D721Med (cell line): Measurements from ENCODE around the gene AKR1D1.

Source experiments
- DNase-seq: peaks from one replicate; pipeline ENCODE4 v3.0.0; 2011; ENCODE audit warnings: low spot score; ENCODE audit not compliant: insufficient read length
- FAIRE-seq: peaks from 2 replicates; lab custom pipeline; 2011; peaks lifted over from hg19 to GRCh38; lab: Jason Lieb, UNC
- TF ChIP-seq, protein P1 (sequence below): IDR thresholded peaks from 2 replicates; pipeline ENCODE4 v1.5.1; 2012; ENCODE audit warnings: mild to moderate bottlenecking, control low read depth; ENCODE audit not compliant: insufficient read depth; ENCODE audit errors: missing control alignments

Gene AKR1D1

DNA sequence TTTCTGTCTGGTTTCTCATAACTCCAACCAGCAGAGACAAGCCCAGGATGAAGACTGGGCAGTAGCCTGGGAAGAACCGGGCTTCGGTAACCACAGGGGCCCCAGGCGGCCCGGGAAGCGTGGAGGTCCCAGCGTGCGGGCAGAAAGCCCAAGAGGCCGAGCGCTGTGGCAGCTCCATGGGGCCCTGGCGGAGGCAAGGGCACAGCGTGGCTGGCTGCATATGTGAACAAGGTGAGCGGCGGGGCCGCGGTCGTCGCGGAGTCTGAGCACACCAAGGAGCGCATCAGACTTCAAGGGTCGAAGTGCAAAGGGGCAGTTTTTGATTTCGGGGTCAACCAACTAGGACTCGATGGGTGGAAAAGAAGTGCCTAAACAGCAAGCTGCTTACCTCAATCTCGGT is 45.9 kb downstream of the AKR1D1 start:
- DNase-seq (no peak), FAIRE-seq (no peak)
- TF ChIP-seq, protein P1, sequence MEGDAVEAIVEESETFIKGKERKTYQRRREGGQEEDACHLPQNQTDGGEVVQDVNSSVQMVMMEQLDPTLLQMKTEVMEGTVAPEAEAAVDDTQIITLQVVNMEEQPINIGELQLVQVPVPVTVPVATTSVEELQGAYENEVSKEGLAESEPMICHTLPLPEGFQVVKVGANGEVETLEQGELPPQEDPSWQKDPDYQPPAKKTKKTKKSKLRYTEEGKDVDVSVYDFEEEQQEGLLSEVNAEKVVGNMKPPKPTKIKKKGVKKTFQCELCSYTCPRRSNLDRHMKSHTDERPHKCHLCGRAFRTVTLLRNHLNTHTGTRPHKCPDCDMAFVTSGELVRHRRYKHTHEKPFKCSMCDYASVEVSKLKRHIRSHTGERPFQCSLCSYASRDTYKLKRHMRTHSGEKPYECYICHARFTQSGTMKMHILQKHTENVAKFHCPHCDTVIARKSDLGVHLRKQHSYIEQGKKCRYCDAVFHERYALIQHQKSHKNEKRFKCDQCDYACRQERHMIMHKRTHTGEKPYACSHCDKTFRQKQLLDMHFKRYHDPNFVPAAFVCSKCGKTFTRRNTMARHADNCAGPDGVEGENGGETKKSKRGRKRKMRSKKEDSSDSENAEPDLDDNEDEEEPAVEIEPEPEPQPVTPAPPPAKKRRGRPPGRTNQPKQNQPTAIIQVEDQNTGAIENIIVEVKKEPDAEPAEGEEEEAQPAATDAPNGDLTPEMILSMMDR: no peak

DNA sequence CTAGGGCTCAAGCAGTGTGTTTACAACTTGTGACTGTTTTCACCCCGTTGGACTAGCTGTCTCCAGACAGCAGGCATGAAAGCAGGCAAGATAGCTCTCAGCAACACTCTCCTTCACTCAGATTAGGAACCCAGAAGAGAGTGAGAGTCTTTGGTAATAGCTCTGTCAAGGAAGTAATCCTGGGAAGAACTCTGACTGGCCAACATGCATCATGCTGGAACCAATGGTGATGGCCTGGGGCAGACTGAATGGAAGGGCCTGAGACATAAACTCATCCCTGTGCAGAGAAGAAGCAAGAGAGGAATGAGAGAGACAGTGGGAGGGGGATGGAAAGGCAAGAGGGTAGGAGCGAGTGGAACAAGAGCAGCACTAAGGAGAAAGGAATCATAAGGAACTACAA is 48.9 kb downstream of the AKR1D1 start:
- FAIRE-seq: no peak

DNA sequence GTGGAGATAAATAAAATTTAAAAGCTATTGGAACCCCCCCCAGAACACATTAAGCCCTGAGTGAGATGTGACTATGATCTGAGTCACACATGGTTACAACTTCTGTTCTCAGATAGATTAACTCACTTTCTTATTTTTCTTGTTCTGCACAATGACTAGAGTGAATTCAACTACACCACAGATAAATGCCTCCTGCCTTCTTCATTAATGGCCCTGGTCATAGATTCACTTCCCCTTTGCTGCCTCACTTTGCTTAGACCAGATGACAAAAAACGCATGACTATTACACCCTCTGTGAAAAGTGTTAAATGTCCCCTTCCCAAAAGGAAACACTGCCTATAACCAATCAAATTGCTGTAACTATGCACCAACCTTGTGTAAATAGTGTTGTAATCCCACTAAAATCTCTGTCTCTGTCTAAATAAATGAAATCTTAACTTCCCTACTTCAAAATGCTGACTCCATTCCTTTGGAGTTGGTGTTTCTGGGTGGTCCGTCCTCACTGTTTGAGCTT is 49.4 kb downstream of the AKR1D1 start:
- TF ChIP-seq, protein P1: no peak
- DNase-seq: no peak
- no peak for FAIRE-seq

More for the DNA sequence above, 48.9 kb downstream of the AKR1D1 start:
- no peak for DNase-seq
- TF ChIP-seq, protein P1: no peak

DNA sequence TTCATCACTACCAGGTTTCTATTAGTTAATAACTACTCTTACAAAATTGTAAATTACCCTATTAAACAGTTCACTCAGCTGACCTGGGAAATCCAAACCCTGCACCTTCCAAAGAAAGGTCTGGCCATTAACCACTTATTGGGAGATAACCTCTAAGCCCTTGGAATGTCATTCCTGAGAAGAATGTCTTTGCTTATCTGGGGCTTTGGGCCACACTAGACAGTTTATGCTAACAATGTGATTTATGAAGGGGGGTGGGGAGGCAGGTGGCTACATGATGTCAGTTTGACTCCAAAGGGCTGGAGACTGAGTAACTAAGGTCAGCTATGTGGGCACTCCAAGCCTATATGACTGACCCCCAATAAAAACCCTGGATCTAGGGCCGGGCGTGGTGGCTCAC is 50.7 kb downstream of the AKR1D1 start:
- TF ChIP-seq, protein P1: no peak
- DNase-seq (no peak), FAIRE-seq (no peak)

DNA sequence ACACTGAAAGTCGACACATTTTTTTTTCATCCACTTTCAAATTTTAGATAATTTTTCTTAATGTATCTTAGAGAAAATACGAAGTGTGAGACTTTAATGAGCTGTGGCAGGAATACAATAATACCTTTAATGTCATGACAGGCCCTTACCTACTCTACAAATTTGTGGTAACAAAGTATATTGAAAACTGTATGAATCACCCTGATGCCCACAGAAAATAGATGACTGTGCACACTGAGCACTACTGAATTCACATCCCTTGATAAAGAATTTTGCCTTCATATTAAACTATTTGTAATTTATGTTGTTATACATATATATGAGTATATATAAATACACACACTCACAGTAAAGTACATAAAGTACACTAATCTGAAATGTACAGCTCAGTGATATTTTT is 51.7 kb downstream of the AKR1D1 start:
- no peak for DNase-seq
- FAIRE-seq: no peak
- TF ChIP-seq, protein P1: no peak

DNA sequence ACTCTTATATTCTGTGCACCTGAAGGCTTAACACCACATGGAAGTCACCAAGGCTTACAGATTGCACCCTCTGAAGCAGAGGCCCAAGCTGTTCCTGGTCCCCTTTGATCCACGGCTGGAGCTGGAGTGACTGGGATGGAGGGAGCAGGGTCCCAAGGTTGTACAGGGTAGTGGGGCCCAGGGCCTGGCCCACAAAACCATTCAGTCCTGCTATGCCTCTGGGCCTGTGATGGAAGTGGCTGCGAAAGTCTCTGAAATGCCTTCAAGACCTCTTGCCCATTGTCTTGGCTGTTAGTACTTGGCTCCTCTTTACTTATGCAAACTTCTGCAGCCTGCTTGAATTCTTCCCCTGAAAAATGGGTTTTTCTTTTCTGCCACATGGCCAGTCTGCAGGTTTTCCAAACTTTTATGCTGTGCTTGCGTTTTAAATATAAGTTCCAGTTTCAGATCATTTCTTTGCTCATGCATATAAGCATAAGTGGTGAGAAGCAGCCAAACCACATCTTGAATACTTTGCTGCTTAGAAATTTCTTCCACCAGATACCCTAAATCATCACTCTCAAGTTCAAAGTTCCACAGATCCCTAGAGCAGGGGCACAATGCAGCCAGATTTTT is 53.4 kb downstream of the AKR1D1 start:
- no peak for FAIRE-seq
- TF ChIP-seq, protein P1: no peak
- DNase-seq: no peak

DNA sequence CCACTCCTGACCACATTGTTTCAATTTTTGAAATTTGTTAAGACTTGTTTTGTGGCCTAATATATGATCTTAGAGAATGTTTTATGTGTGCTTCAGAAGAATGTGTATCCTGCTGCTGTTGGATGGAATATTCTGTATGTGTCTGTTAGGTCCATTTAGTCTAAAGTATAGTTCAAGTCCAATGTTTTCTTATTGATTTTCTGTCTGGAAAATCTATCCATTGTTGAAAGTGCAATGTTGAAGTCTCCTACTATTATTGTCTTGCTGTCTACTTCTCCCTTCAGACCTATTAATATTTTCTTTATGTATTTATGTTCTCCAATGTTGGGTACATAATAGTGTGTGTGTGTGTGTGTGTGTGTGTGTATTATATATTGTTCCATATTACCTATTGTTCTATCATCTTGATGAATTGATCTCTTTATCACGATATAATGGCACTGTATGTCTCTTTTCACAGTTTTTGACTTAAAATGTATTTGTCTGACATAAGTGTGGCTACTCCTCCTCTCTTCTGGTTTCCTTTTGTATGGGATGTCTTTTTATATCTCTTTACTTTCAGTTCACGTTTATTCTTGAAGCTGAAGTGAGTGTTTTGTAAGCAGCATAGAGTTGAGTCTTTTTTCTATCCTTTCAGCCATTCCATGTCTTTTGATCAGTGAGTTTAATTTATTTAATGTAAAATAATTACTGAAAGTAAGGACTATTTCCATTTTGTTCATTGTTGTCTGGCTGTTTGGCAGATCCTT is 61.3 kb downstream of the AKR1D1 start:
- TF ChIP-seq, protein P1: no peak
- no peak for FAIRE-seq
- no peak for DNase-seq
